ENCODE measurements around the gene GSS.

GSS gene

GRCh38 chr20:34999021-34999451 is 43.4 kb upstream of the GSS start:
- Histone ChIP-seq H3K9me3 (ENCODE audit: insufficient read depth, low read depth, low read length) (no peaks in the 10 kb centered on the region), H3K36me3 (ENCODE audit: insufficient read depth, low read depth, low read length) (peaks cover 60% of the 10 kb centered on the region), H3K27me3 (ENCODE audit: insufficient read depth, low read length) (no peaks in the 10 kb centered on the region), H3K4me1 (ENCODE audit: insufficient read depth, low read length) (no peaks in the 10 kb centered on the region), H3K27ac (ENCODE audit: low read length) (no peak overlapping the region), H3K9ac (ENCODE audit: low read depth, low read length) (no peak overlapping the region), H3K4me3 (ENCODE audit: low read length) (no peak overlapping the region)

- Histone ChIP-seq H3K9me3 (ENCODE audit: insufficient read depth, low read depth, low read length) (no peaks in the 10 kb centered on the region), H3K27me3 (ENCODE audit: insufficient read depth, low read length) (no peaks in the 10 kb centered on the region), H3K27ac (ENCODE audit: low read length) (no peak overlapping the region), H3K36me3 (ENCODE audit: insufficient read depth, low read depth, low read length) (peaks cover 55% of the 10 kb centered on the region), H3K9ac (ENCODE audit: low read depth, low read length) (no peak overlapping the region), H3K4me1 (ENCODE audit: insufficient read depth, low read length) (no peaks in the 10 kb centered on the region), H3K4me3 (ENCODE audit: low read length) (no peak overlapping the region)
These were observed 42.8 kb upstream of the GSS start for GRCh38 chr20:34998331-34998950.

- peaks cover 48% of the 10 kb centered on the region for H3K36me3 ChIP-seq (ENCODE audit: insufficient read depth, low read depth, low read length)
- H3K9me3 ChIP-seq (ENCODE audit: insufficient read depth, low read depth, low read length) = no peaks in the 10 kb centered on the region
- no peak overlapping the region for H3K27ac ChIP-seq (ENCODE audit: low read length)
- no peaks in the 10 kb centered on the region for H3K27me3 ChIP-seq (ENCODE audit: insufficient read depth, low read length)
- H3K9ac ChIP-seq (ENCODE audit: low read depth, low read length) = no peak overlapping the region
- H3K4me3 ChIP-seq (ENCODE audit: low read length) = no peak overlapping the region
- no peaks in the 10 kb centered on the region for H3K4me1 ChIP-seq (ENCODE audit: insufficient read depth, low read length)
These were observed 42.2 kb upstream of the GSS start for GRCh38 chr20:34997774-34998173.

GRCh38 chr20:34997131-34997561 is 41.5 kb upstream of the GSS start:
- Histone ChIP-seq H3K36me3 (ENCODE audit: insufficient read depth, low read depth, low read length) (peaks cover 42% of the 10 kb centered on the region), H3K4me1 (ENCODE audit: insufficient read depth, low read length) (no peaks in the 10 kb centered on the region), H3K27ac (ENCODE audit: low read length) (no peak overlapping the region)

GRCh38 chr20:34996243-34997028 is 40.8 kb upstream of the GSS start:
- Histone ChIP-seq H3K9me3 (ENCODE audit: insufficient read depth, low read depth, low read length) (no peaks in the 10 kb centered on the region), H3K27ac (ENCODE audit: low read length) (no peak overlapping the region), H3K36me3 (ENCODE audit: insufficient read depth, low read depth, low read length) (peaks cover 35% of the 10 kb centered on the region), H3K4me1 (ENCODE audit: insufficient read depth, low read length) (no peaks in the 10 kb centered on the region), H3K27me3 (ENCODE audit: insufficient read depth, low read length) (no peaks in the 10 kb centered on the region), H3K9ac (ENCODE audit: low read depth, low read length) (no peak overlapping the region), H3K4me3 (ENCODE audit: low read length) (no peak overlapping the region)

More at GRCh38 chr20:34997131-34997561, 41.5 kb upstream of the GSS start:
- Histone ChIP-seq H3K27me3 (ENCODE audit: insufficient read depth, low read length) (no peaks in the 10 kb centered on the region), H3K4me3 (ENCODE audit: low read length) (no peak overlapping the region), H3K9me3 (ENCODE audit: insufficient read depth, low read depth, low read length) (no peaks in the 10 kb centered on the region), H3K9ac (ENCODE audit: low read depth, low read length) (no peak overlapping the region)

GRCh38 chr20:34995696-34996095 is 40.1 kb upstream of the GSS start:
- H3K27me3 ChIP-seq (ENCODE audit: insufficient read depth, low read length) = no peaks in the 10 kb centered on the region
- no peak overlapping the region for H3K4me3 ChIP-seq (ENCODE audit: low read length)
- peaks cover 28% of the 10 kb centered on the region for H3K36me3 ChIP-seq (ENCODE audit: insufficient read depth, low read depth, low read length)
- no peak overlapping the region for H3K27ac ChIP-seq (ENCODE audit: low read length)
- no peak overlapping the region for H3K9ac ChIP-seq (ENCODE audit: low read depth, low read length)
- H3K9me3 ChIP-seq (ENCODE audit: insufficient read depth, low read depth, low read length) = no peaks in the 10 kb centered on the region
- no peaks in the 10 kb centered on the region for H3K4me1 ChIP-seq (ENCODE audit: insufficient read depth, low read length)

GRCh38 chr20:34995192-34995591 is 39.6 kb upstream of the GSS start:
- no peaks in the 10 kb centered on the region for H3K4me1 ChIP-seq (ENCODE audit: insufficient read depth, low read length)
- H3K4me3 ChIP-seq (ENCODE audit: low read length) = no peak overlapping the region
- H3K9ac ChIP-seq (ENCODE audit: low read depth, low read length) = no peak overlapping the region
- no peaks in the 10 kb centered on the region for H3K27me3 ChIP-seq (ENCODE audit: insufficient read depth, low read length)
- no peak overlapping the region for H3K27ac ChIP-seq (ENCODE audit: low read length)
- no peaks in the 10 kb centered on the region for H3K9me3 ChIP-seq (ENCODE audit: insufficient read depth, low read depth, low read length)
- peaks cover 24% of the 10 kb centered on the region for H3K36me3 ChIP-seq (ENCODE audit: insufficient read depth, low read depth, low read length)

GRCh38 chr20:34994509-34995131 is 39.0 kb upstream of the GSS start:
- H3K4me3 ChIP-seq (ENCODE audit: low read length) = no peak overlapping the region
- H3K36me3 ChIP-seq (ENCODE audit: insufficient read depth, low read depth, low read length) = peaks cover 19% of the 10 kb centered on the region
- H3K4me1 ChIP-seq (ENCODE audit: insufficient read depth, low read length) = no peaks in the 10 kb centered on the region
- H3K9ac ChIP-seq (ENCODE audit: low read depth, low read length) = no peak overlapping the region
- H3K9me3 ChIP-seq (ENCODE audit: insufficient read depth, low read depth, low read length) = no peaks in the 10 kb centered on the region
- H3K27ac ChIP-seq (ENCODE audit: low read length) = no peak overlapping the region
- H3K27me3 ChIP-seq (ENCODE audit: insufficient read depth, low read length) = no peaks in the 10 kb centered on the region

GRCh38 chr20:34993941-34994508 is 38.4 kb upstream of the GSS start:
- Histone ChIP-seq H3K4me3 (ENCODE audit: low read length) (no peak overlapping the region), H3K36me3 (ENCODE audit: insufficient read depth, low read depth, low read length) (peaks cover 19% of the 10 kb centered on the region), H3K27me3 (ENCODE audit: insufficient read depth, low read length) (no peaks in the 10 kb centered on the region), H3K9me3 (ENCODE audit: insufficient read depth, low read depth, low read length) (no peaks in the 10 kb centered on the region), H3K27ac (ENCODE audit: low read length) (no peak overlapping the region), H3K9ac (ENCODE audit: low read depth, low read length) (no peak overlapping the region), H3K4me1 (ENCODE audit: insufficient read depth, low read length) (no peaks in the 10 kb centered on the region)

- H3K27me3 ChIP-seq (ENCODE audit: insufficient read depth, low read length) = no peaks in the 10 kb centered on the region
- H3K4me3 ChIP-seq (ENCODE audit: low read length) = no peak overlapping the region
- H3K36me3 ChIP-seq (ENCODE audit: insufficient read depth, low read depth, low read length) = peaks cover 14% of the 10 kb centered on the region
- no peaks in the 10 kb centered on the region for H3K9me3 ChIP-seq (ENCODE audit: insufficient read depth, low read depth, low read length)
- no peak overlapping the region for H3K9ac ChIP-seq (ENCODE audit: low read depth, low read length)
- no peaks in the 10 kb centered on the region for H3K4me1 ChIP-seq (ENCODE audit: insufficient read depth, low read length)
- no peak overlapping the region for H3K27ac ChIP-seq (ENCODE audit: low read length)
These were observed 37.3 kb upstream of the GSS start for GRCh38 chr20:34992751-34993417.

GRCh38 chr20:34990661-34991214 is 35.1 kb upstream of the GSS start:
- Histone ChIP-seq H3K27me3 (ENCODE audit: insufficient read depth, low read length) (peaks cover 11% of the 10 kb centered on the region), H3K36me3 (ENCODE audit: insufficient read depth, low read depth, low read length) (peaks cover 5% of the 10 kb centered on the region; the same call in 1 of the 2 replicates), H3K9me3 (ENCODE audit: insufficient read depth, low read depth, low read length) (no peaks in the 10 kb centered on the region), H3K9ac (ENCODE audit: low read depth, low read length) (no peak overlapping the region), H3K4me1 (ENCODE audit: insufficient read depth, low read length) (no peaks in the 10 kb centered on the region), H3K4me3 (ENCODE audit: low read length) (no peak overlapping the region), H3K27ac (ENCODE audit: low read length) (no peak overlapping the region)

All from iPS-20b (cell line).